SK-MEL-5 (cell line): Measurements from ENCODE around the gene ARL14EP. TPM values are rescaled to one million over a fixed set of nuclear protein-coding genes. Genes with fewer than 3 reads are reported as not detected.

Experiments
- DNase-seq: peaks from one replicate; pipeline ENCODE4 v3.0.0-alpha.2; 2016; ENCODE audit warnings: low read depth, low spot score
- in situ Hi-C: cut with HindIII; loops from 2 replicates; pipeline ENCODE4 v1.10.0; 2016; ENCODE audit warnings: low sequenced_read_pairs, high pct_unique_total_duplicates, low pct_unique_long_range_greater_than_20kb
- total RNA-seq: library from RNA; depleted of rRNA; stranded (reverse); fragments of >200 nt; shearing (Covaris generic); gene quantifications from 2 replicates; pipeline ENCODE4 v1.2.3, GENCODE V29; 2014

The ARL14EP gene
- total RNA-seq, 1 experiment from 2014 or later = 41.8 TPM

GRCh38 chr11:30317030-30317429 lies 5.9 kb upstream of the ARL14EP start:
- no peak for DNase-seq
- in situ Hi-C loops = no loop called here

- in situ Hi-C loops = no loop called here
- no peak for DNase-seq
Observed at GRCh38 chr11:30321321-30321720, 1.6 kb upstream of the ARL14EP start.

- in situ Hi-C loops = no loop called here
Observed at GRCh38 chr11:30322191-30322590, 713 bp upstream of the ARL14EP start.

GRCh38 chr11:30326114-30326778 lies 3.3 kb downstream of the ARL14EP start:
- in situ Hi-C loops = no loop called here

More at GRCh38 chr11:30322191-30322590, 713 bp upstream of the ARL14EP start:
- no peak for DNase-seq

GRCh38 chr11:30326906-30327305 lies 4.0 kb downstream of the ARL14EP start:
- DNase-seq = no peak
- in situ Hi-C loops = no loop called here

More at GRCh38 chr11:30326114-30326778, 3.3 kb downstream of the ARL14EP start:
- DNase-seq = no peak

- DNase-seq = no peak
- in situ Hi-C loops = no loop called here
Observed at GRCh38 chr11:30328681-30329080, 5.8 kb downstream of the ARL14EP start.

- in situ Hi-C loops = no loop called here
Observed at GRCh38 chr11:30329150-30329940, 6.4 kb downstream of the ARL14EP start.

GRCh38 chr11:30333405-30333804 lies 10.5 kb downstream of the ARL14EP start:
- peak; percentile 51 for DNase-seq
- in situ Hi-C loops = no loop called here

More at GRCh38 chr11:30329150-30329940, 6.4 kb downstream of the ARL14EP start:
- no peak for DNase-seq

GRCh38 chr11:30342736-30343166 lies 19.8 kb downstream of the ARL14EP start:
- DNase-seq = no peak
- in situ Hi-C loops = no loop called here

- DNase-seq = no peak
- in situ Hi-C loops = no loop called here
Observed at GRCh38 chr11:30344085-30344484, 21.2 kb downstream of the ARL14EP start.

- in situ Hi-C loops = no loop called here
- DNase-seq = no peak
Observed at GRCh38 chr11:30345644-30346043, 22.7 kb downstream of the ARL14EP start.

- in situ Hi-C loops = no loop called here
Observed at GRCh38 chr11:30346068-30346688, 23.3 kb downstream of the ARL14EP start.

GRCh38 chr11:30348035-30348434 lies 25.1 kb downstream of the ARL14EP start:
- in situ Hi-C loops = no loop called here
- no peak for DNase-seq

More at GRCh38 chr11:30346068-30346688, 23.3 kb downstream of the ARL14EP start:
- peak; percentile 79 for DNase-seq

- in situ Hi-C loops = no loop called here
- DNase-seq = no peak
Observed at GRCh38 chr11:30349885-30350284, 27.0 kb downstream of the ARL14EP start.

GRCh38 chr11:30350384-30350783 lies 27.5 kb downstream of the ARL14EP start:
- no peak for DNase-seq
- in situ Hi-C loops = no loop called here

GRCh38 chr11:30351061-30351460 lies 28.2 kb downstream of the ARL14EP start:
- in situ Hi-C loops = no loop called here
- no peak for DNase-seq

- in situ Hi-C loops = no loop called here
- no peak for DNase-seq
Observed at GRCh38 chr11:30356391-30356790, 33.5 kb downstream of the ARL14EP start.

GRCh38 chr11:30357872-30358271 lies 35.0 kb downstream of the ARL14EP start:
- in situ Hi-C loops = no loop called here
- DNase-seq = no peak
